ENCODE measurements around the gene SIAH2.

- TF ChIP-seq POLR2AphosphoS5 (IDR thresholded peaks at IDR 0.05) (no peak), CTCF (IDR thresholded peaks at IDR 0.05) (no peak), POLR2A (IDR thresholded peaks at IDR 0.05) (no peak)
Measured at GRCh38 chr3:150744919-150745211, 18.1 kb downstream of the SIAH2 start.

Data from transverse colon (tissue), 4 donors.